GM13976 (cell line): Measurements from ENCODE around the gene FTO.

Experiments used
- DNase-seq: peaks from one replicate; pipeline ENCODE4 v3.0.0; 2012; ENCODE audit warnings: low spot score
- in situ Hi-C: fragments of 300-500 bp; cut with MboI; formaldehyde crosslinking; loops from one replicate; pipeline ENCODE4 v1.12.0; 2022; ENCODE audit warnings: low sequenced_read_pairs, mixed read lengths, inconsistent platforms; ENCODE audit not compliant: unreplicated experiment
- TF ChIP-seq, protein P1 (sequence below): IDR thresholded peaks from 2 replicates; pipeline ENCODE4 v1.5.1; 2012; ENCODE audit warnings: borderline replicate concordance, mild to moderate bottlenecking; ENCODE audit not compliant: insufficient read depth; ENCODE audit errors: extremely low read depth, missing control alignments, control extremely low read depth

FTO gene

GRCh38 chr16:54080524-54081008, 376.6 kb downstream of the FTO start:
- DNase-seq, result no peak
- TF ChIP-seq, protein P1, sequence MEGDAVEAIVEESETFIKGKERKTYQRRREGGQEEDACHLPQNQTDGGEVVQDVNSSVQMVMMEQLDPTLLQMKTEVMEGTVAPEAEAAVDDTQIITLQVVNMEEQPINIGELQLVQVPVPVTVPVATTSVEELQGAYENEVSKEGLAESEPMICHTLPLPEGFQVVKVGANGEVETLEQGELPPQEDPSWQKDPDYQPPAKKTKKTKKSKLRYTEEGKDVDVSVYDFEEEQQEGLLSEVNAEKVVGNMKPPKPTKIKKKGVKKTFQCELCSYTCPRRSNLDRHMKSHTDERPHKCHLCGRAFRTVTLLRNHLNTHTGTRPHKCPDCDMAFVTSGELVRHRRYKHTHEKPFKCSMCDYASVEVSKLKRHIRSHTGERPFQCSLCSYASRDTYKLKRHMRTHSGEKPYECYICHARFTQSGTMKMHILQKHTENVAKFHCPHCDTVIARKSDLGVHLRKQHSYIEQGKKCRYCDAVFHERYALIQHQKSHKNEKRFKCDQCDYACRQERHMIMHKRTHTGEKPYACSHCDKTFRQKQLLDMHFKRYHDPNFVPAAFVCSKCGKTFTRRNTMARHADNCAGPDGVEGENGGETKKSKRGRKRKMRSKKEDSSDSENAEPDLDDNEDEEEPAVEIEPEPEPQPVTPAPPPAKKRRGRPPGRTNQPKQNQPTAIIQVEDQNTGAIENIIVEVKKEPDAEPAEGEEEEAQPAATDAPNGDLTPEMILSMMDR, result no peak
- in situ Hi-C loops, result no loop called here

DNA sequence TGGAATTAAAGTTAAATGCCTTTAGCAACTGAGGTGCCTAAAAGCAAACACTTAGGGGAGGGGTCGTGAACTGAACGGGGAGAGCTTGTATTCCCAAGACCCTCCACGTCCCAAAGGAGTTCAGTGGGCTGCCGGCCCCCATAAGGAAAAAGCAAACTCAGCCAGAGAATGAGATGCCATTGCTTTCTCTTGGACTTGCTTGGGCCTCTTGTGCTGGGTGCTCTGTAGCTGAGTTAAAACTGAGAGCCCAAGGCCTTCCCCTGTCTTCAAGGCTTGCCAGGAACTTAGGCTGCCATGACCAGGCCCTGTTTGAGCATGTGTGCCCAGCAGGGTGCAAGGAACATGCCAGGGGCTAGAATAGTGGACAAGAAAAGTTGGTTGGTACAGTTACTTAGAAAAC, 382.8 kb downstream of the FTO start:
- TF ChIP-seq, protein P1, result no peak
- in situ Hi-C loops, result no loop called here
- no peak for DNase-seq

GRCh38 chr16:54090602-54091001, 386.6 kb downstream of the FTO start:
- TF ChIP-seq, protein P1, result no peak
- in situ Hi-C loops, result no loop called here

DNA sequence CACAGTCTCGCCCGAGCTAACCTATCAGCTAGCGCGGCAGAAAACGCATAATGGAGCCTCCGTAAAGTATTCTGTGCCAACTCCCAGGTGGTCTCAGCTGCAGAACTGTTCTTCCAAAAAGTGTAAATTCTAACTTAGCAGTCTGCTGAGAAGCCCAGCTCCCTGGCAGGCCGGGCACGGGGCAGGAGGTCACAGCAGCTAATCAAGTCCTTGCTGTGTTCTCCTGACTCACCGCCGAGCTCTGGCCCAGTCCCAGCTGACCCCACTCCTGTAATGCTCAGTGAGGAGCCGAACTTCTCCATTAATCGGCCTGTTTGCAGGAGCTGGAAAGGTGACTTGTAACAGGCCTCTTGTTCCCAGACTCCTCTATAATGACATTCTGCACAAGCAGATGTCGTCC, 389.3 kb downstream of the FTO start:
- in situ Hi-C loops, result no loop called here
- no peak for DNase-seq
- TF ChIP-seq, protein P1, result no peak

More at GRCh38 chr16:54090602-54091001, 386.6 kb downstream of the FTO start:
- DNase-seq, result no peak

- TF ChIP-seq, protein P1, result no peak
- in situ Hi-C loops, result no loop called here
- DNase-seq, result no peak
Observed at GRCh38 chr16:54094641-54095040, 390.7 kb downstream of the FTO start.

DNA sequence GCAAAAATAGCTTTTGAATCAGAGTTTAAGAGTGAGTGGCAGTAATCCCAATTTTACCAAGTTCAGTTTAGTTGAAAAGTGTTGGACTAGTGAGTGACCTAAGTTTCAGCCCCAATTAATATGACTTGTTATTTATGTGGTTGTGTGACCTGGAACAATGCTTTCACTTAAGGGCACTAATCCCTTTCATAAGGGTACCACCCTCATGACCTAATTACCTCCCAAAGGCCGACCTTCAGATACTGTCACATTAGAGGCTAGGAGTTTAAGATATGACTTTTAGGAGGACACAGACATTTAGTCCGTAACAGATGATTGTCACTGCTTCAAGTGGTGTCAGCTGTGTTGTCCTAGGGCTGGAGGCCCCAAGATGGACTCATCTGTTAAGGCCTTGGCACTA, 392.7 kb downstream of the FTO start:
- TF ChIP-seq, protein P1, result no peak
- no peak for DNase-seq

GRCh38 chr16:54097774-54098173, 393.8 kb downstream of the FTO start:
- no peak for DNase-seq
- TF ChIP-seq, protein P1, result no peak
- in situ Hi-C loops, result no loop called here

More for the DNA sequence above, 392.7 kb downstream of the FTO start:
- in situ Hi-C loops, result no loop called here
